GM21367 (cell line): ENCODE results near the gene BIN1.
A peak's percentile ranks its signal among the peaks of the same experiment; 100 is the strongest.
"Not testable (repeated sequence)": the region's sequence is repeated elsewhere in the genome, so short reads cannot be mapped to it uniquely, and the experiment has no call there.

Source experiments
- ATAC-seq: cut with Tn5 transposase; IDR thresholded peaks from one replicate; pipeline ENCODE4 v1.9.1; 2021; ENCODE audit not compliant: unreplicated experiment

Gene BIN1

GRCh38 chr2:127047716-127048617, 59.0 kb downstream of the BIN1 start:
- no peak for ATAC-seq

- no peak for ATAC-seq
These were observed 59.9 kb downstream of the BIN1 start for GRCh38 chr2:127047054-127047453.

- ATAC-seq: no peak
These were observed 60.4 kb downstream of the BIN1 start for GRCh38 chr2:127046579-127046978.

- no peak for ATAC-seq
These were observed 61.0 kb downstream of the BIN1 start for GRCh38 chr2:127045792-127046501.

GRCh38 chr2:127044977-127045661, 61.8 kb downstream of the BIN1 start:
- no peak for ATAC-seq

GRCh38 chr2:127044165-127044718, 62.7 kb downstream of the BIN1 start:
- no peak for ATAC-seq

- no peak for ATAC-seq
These were observed 63.4 kb downstream of the BIN1 start for GRCh38 chr2:127043367-127044164.

GRCh38 chr2:127041259-127041970, 65.5 kb downstream of the BIN1 start:
- ATAC-seq: no peak

GRCh38 chr2:127040169-127040568, 66.8 kb downstream of the BIN1 start:
- ATAC-seq: no peak

- ATAC-seq: peak; percentile 60
These were observed 67.4 kb downstream of the BIN1 start for GRCh38 chr2:127039387-127040031.

GRCh38 chr2:127037476-127037875, 69.5 kb downstream of the BIN1 start:
- no peak for ATAC-seq

GRCh38 chr2:127034883-127035611, 71.9 kb downstream of the BIN1 start:
- ATAC-seq: no peak

- ATAC-seq: no peak
These were observed 72.9 kb downstream of the BIN1 start for GRCh38 chr2:127034051-127034450.

- no peak for ATAC-seq
These were observed 74.3 kb downstream of the BIN1 start for GRCh38 chr2:127032621-127033020.

- no peak for ATAC-seq
These were observed 77.5 kb downstream of the BIN1 start for GRCh38 chr2:127029350-127030051.

- ATAC-seq: not testable (repeated sequence)
These were observed 78.2 kb downstream of the BIN1 start for GRCh38 chr2:127028745-127029144.

GRCh38 chr2:127027715-127028114, 79.2 kb downstream of the BIN1 start:
- ATAC-seq: no peak
